ENCODE data around the gene GALNT2.

GALNT2 gene

GRCh38 chr1:230310381-230311163 lies 243.5 kb downstream of the GALNT2 start:
- peak overlapping the region; percentile 97 for H2BK12ac ChIP-seq (ENCODE audit: low read length)
- H4K8ac ChIP-seq (ENCODE audit: low read depth, low read length), result no peak overlapping the region
- H2BK15ac ChIP-seq (ENCODE audit: low read length), result peak overlapping the region; percentile 45
- no peak overlapping the region for H4K91ac ChIP-seq (ENCODE audit: low read depth, low read length, poor library complexity)
- peak overlapping the region; percentile 64 for H2AK5ac ChIP-seq (ENCODE audit: low read depth, low read length)
- H3K14ac ChIP-seq (ENCODE audit: low read length), result no peak overlapping the region
- H3K23ac ChIP-seq (ENCODE audit: low read depth, low read length, poor library complexity), result no peak overlapping the region
- H3K9ac ChIP-seq (ENCODE audit: low read depth, low read length, poor library complexity), result no peak overlapping the region
- no peak overlapping the region for H3K4ac ChIP-seq (ENCODE audit: low read length)
- DNase-seq (ENCODE audit: low spot score), result peak; percentile 81
- H2AFZ ChIP-seq (ENCODE audit: low read length), result peak overlapping the region; percentile 64
- H2BK5ac ChIP-seq (ENCODE audit: low read length), result no peak overlapping the region
- no CpG with 5 or more reads among the region's 14 CpGs for WGBS, 2 donors (ENCODE audit: extremely low coverage in 2 of 2, insufficient read length in 2 of 2, insufficient replicate concordance in 1 of 2)
- H2BK120ac ChIP-seq (ENCODE audit: low read depth, low read length), result no peak overlapping the region
- H3K27me3 ChIP-seq (ENCODE audit: control insufficient read depth in 3 of 3, insufficient read depth in 3 of 3, low read depth in 1 of 3, low read length in 3 of 3), result peaks cover 0 to 2% (median 0%) of the 10 kb centered on the region in 3 experiments
- H3K36me3 ChIP-seq (replicated peaks in 1 of 2; ENCODE audit: control insufficient read depth in 2 of 2, insufficient read depth in 2 of 2, low read length in 2 of 2), result no peaks in the 10 kb centered on the region
- H3K79me1 ChIP-seq (ENCODE audit: low read depth, low read length), result no peaks in the 10 kb centered on the region
- no peak overlapping the region for H3K4me2 ChIP-seq (ENCODE audit: insufficient read depth, low read length, poor library complexity, severe bottlenecking)
- no peak overlapping the region for H3K18ac ChIP-seq (ENCODE audit: low read length)
- no peak overlapping the region for H3K27ac ChIP-seq (replicated peaks; ENCODE audit: low read length)
- H3K4me3 ChIP-seq (ENCODE audit: low read length in 2 of 2), result no peak overlapping the region
- no peaks in the 10 kb centered on the region for H3K9me3 ChIP-seq (replicated peaks in 1 of 2; ENCODE audit: control insufficient read depth in 2 of 2, insufficient read depth in 1 of 2, low read depth in 1 of 2, low read length in 2 of 2)
- H3K4me1 ChIP-seq (ENCODE audit: control insufficient read depth in 2 of 2, insufficient read depth in 1 of 2, low read depth in 1 of 2, low read length in 2 of 2), result peaks cover 2 to 3% of the 10 kb centered on the region in 2 donors

- no peak overlapping the region for H3K14ac ChIP-seq (ENCODE audit: low read length)
- no peak overlapping the region for H3K18ac ChIP-seq (ENCODE audit: low read length)
- H3K27me3 ChIP-seq (ENCODE audit: control insufficient read depth in 3 of 3, insufficient read depth in 3 of 3, low read depth in 1 of 3, low read length in 3 of 3), result peaks cover 0 to 2% (median 0%) of the 10 kb centered on the region in 3 experiments
- H3K79me1 ChIP-seq (ENCODE audit: low read depth, low read length), result no peaks in the 10 kb centered on the region
- no peak overlapping the region for H2AK5ac ChIP-seq (ENCODE audit: low read depth, low read length)
- no peak for DNase-seq (ENCODE audit: low spot score)
- no peak overlapping the region for H3K27ac ChIP-seq (replicated peaks; ENCODE audit: low read length)
- no peak overlapping the region for H2BK15ac ChIP-seq (ENCODE audit: low read length)
- no peak overlapping the region for H2BK120ac ChIP-seq (ENCODE audit: low read depth, low read length)
- H3K4me3 ChIP-seq (ENCODE audit: low read length in 2 of 2), result no peak overlapping the region
- no peak overlapping the region for H3K4ac ChIP-seq (ENCODE audit: low read length)
- H3K9me3 ChIP-seq (replicated peaks in 1 of 2; ENCODE audit: control insufficient read depth in 2 of 2, insufficient read depth in 1 of 2, low read depth in 1 of 2, low read length in 2 of 2), result no peaks in the 10 kb centered on the region
- H3K23ac ChIP-seq (ENCODE audit: low read depth, low read length, poor library complexity), result no peak overlapping the region
- H2BK5ac ChIP-seq (ENCODE audit: low read length), result no peak overlapping the region
- no peak overlapping the region for H3K4me2 ChIP-seq (ENCODE audit: insufficient read depth, low read length, poor library complexity, severe bottlenecking)
- no peak overlapping the region for H4K91ac ChIP-seq (ENCODE audit: low read depth, low read length, poor library complexity)
- no peak overlapping the region for H2BK12ac ChIP-seq (ENCODE audit: low read length)
- no peak overlapping the region for H4K8ac ChIP-seq (ENCODE audit: low read depth, low read length)
- WGBS, 2 donors (ENCODE audit: extremely low coverage in 2 of 2, insufficient read length in 2 of 2, insufficient replicate concordance in 1 of 2), result no CpG with 5 or more reads among the region's 3 CpGs
- H3K9ac ChIP-seq (ENCODE audit: low read depth, low read length, poor library complexity), result no peak overlapping the region
- peaks cover 2 to 3% of the 10 kb centered on the region in 2 donors for H3K4me1 ChIP-seq (ENCODE audit: control insufficient read depth in 2 of 2, insufficient read depth in 1 of 2, low read depth in 1 of 2, low read length in 2 of 2)
- H3K36me3 ChIP-seq (replicated peaks in 1 of 2; ENCODE audit: control insufficient read depth in 2 of 2, insufficient read depth in 2 of 2, low read length in 2 of 2), result no peaks in the 10 kb centered on the region
- H2AFZ ChIP-seq (ENCODE audit: low read length), result no peak overlapping the region
Measured at GRCh38 chr1:230312676-230313075, 245.6 kb downstream of the GALNT2 start.

- no CpG with 5 or more reads among the region's 12 CpGs for WGBS, 2 donors (ENCODE audit: extremely low coverage in 2 of 2, insufficient read length in 2 of 2, insufficient replicate concordance in 1 of 2)
- H4K8ac ChIP-seq (ENCODE audit: low read depth, low read length), result no peak overlapping the region
- H3K23ac ChIP-seq (ENCODE audit: low read depth, low read length, poor library complexity), result no peak overlapping the region
- no peak overlapping the region for H3K4me2 ChIP-seq (ENCODE audit: insufficient read depth, low read length, poor library complexity, severe bottlenecking)
- peaks cover 2 to 3% of the 10 kb centered on the region in 2 donors for H3K4me1 ChIP-seq (ENCODE audit: control insufficient read depth in 2 of 2, insufficient read depth in 1 of 2, low read depth in 1 of 2, low read length in 2 of 2)
- H3K14ac ChIP-seq (ENCODE audit: low read length), result no peak overlapping the region
- H2AFZ ChIP-seq (ENCODE audit: low read length), result no peak overlapping the region
- H2BK120ac ChIP-seq (ENCODE audit: low read depth, low read length), result no peak overlapping the region
- H3K18ac ChIP-seq (ENCODE audit: low read length), result no peak overlapping the region
- H3K4me3 ChIP-seq (ENCODE audit: low read length in 2 of 2), result no peak overlapping the region
- no peaks in the 10 kb centered on the region for H3K79me1 ChIP-seq (ENCODE audit: low read depth, low read length)
- no peak overlapping the region for H2AK5ac ChIP-seq (ENCODE audit: low read depth, low read length)
- H3K9me3 ChIP-seq (replicated peaks in 1 of 2; ENCODE audit: control insufficient read depth in 2 of 2, insufficient read depth in 1 of 2, low read depth in 1 of 2, low read length in 2 of 2), result no peaks in the 10 kb centered on the region
- DNase-seq (ENCODE audit: low spot score), result no peak
- H2BK5ac ChIP-seq (ENCODE audit: low read length), result no peak overlapping the region
- no peak overlapping the region for H3K9ac ChIP-seq (ENCODE audit: low read depth, low read length, poor library complexity)
- no peak overlapping the region for H3K27ac ChIP-seq (replicated peaks; ENCODE audit: low read length)
- H4K91ac ChIP-seq (ENCODE audit: low read depth, low read length, poor library complexity), result no peak overlapping the region
- no peak overlapping the region for H3K4ac ChIP-seq (ENCODE audit: low read length)
- H2BK12ac ChIP-seq (ENCODE audit: low read length), result no peak overlapping the region
- peaks cover 0 to 2% (median 0%) of the 10 kb centered on the region in 3 experiments for H3K27me3 ChIP-seq (ENCODE audit: control insufficient read depth in 3 of 3, insufficient read depth in 3 of 3, low read depth in 1 of 3, low read length in 3 of 3)
- H2BK15ac ChIP-seq (ENCODE audit: low read length), result no peak overlapping the region
- H3K36me3 ChIP-seq (replicated peaks in 1 of 2; ENCODE audit: control insufficient read depth in 2 of 2, insufficient read depth in 2 of 2, low read length in 2 of 2), result no peaks in the 10 kb centered on the region
Measured at GRCh38 chr1:230313453-230314141, 246.6 kb downstream of the GALNT2 start.

GRCh38 chr1:230314142-230314470 lies 247.1 kb downstream of the GALNT2 start:
- Histone ChIP-seq H3K9me3 (replicated peaks in 1 of 2; ENCODE audit: control insufficient read depth in 2 of 2, insufficient read depth in 1 of 2, low read depth in 1 of 2, low read length in 2 of 2) (peaks cover 0 to under 1% of the 10 kb centered on the region in 2 donors), H2BK5ac (ENCODE audit: low read length) (no peak overlapping the region), H3K23ac (ENCODE audit: low read depth, low read length, poor library complexity) (no peak overlapping the region), H3K4ac (ENCODE audit: low read length) (no peak overlapping the region), H2BK120ac (ENCODE audit: low read depth, low read length) (no peak overlapping the region), H3K18ac (ENCODE audit: low read length) (no peak overlapping the region), H2BK15ac (ENCODE audit: low read length) (no peak overlapping the region), H3K4me1 (ENCODE audit: control insufficient read depth in 2 of 2, insufficient read depth in 1 of 2, low read depth in 1 of 2, low read length in 2 of 2) (peaks cover 2 to 3% of the 10 kb centered on the region in 2 donors), H4K91ac (ENCODE audit: low read depth, low read length, poor library complexity) (no peak overlapping the region), H3K4me3 (ENCODE audit: low read length in 2 of 2) (no peak overlapping the region), H3K27ac (replicated peaks; ENCODE audit: low read length) (no peak overlapping the region), H3K4me2 (ENCODE audit: insufficient read depth, low read length, poor library complexity, severe bottlenecking) (no peak overlapping the region), H2BK12ac (ENCODE audit: low read length) (no peak overlapping the region), H3K79me1 (ENCODE audit: low read depth, low read length) (no peaks in the 10 kb centered on the region), H4K8ac (ENCODE audit: low read depth, low read length) (no peak overlapping the region), H3K14ac (ENCODE audit: low read length) (no peak overlapping the region), H3K36me3 (replicated peaks in 1 of 2; ENCODE audit: control insufficient read depth in 2 of 2, insufficient read depth in 2 of 2, low read length in 2 of 2) (no peaks in the 10 kb centered on the region), H3K27me3 (ENCODE audit: control insufficient read depth in 3 of 3, insufficient read depth in 3 of 3, low read depth in 1 of 3, low read length in 3 of 3) (peaks cover 0 to 2% (median 0%) of the 10 kb centered on the region in 3 experiments), H2AK5ac (ENCODE audit: low read depth, low read length) (no peak overlapping the region), H2AFZ (ENCODE audit: low read length) (no peak overlapping the region), H3K9ac (ENCODE audit: low read depth, low read length, poor library complexity) (no peak overlapping the region)
- WGBS, 2 donors (ENCODE audit: extremely low coverage in 2 of 2, insufficient read length in 2 of 2, insufficient replicate concordance in 1 of 2), result no CpG with 5 or more reads among the region's 8 CpGs
- DNase-seq (ENCODE audit: low spot score), result no peak

Data from neuronal stem cell (in vitro differentiated cells).